IMR-90 (cell line): Measurements from ENCODE around the gene ZNFX1.

Experiments
- CTCF ChIP-seq: conservative IDR thresholded peaks from 2 replicates; pipeline ENCODE4 v1.5.1; 2012; ENCODE audit warnings: mild to moderate bottlenecking, low read depth, low read length, improper control_type of control experiment
- ELK1 ChIP-seq: fragments of 150-350 bp; IDR thresholded peaks from 2 replicates; pipeline ENCODE4 v1.6.1; 2016; ENCODE audit warnings: low read depth, mild to moderate bottlenecking, low read length, moderate library complexity, borderline replicate concordance
- POLR2A ChIP-seq: IDR thresholded peaks from 2 replicates; pipeline ENCODE4 v1.6.1; 2012; ENCODE audit warnings: mild to moderate bottlenecking, low read depth, low read length
- RAD21 ChIP-seq: IDR thresholded peaks from 2 replicates; pipeline ENCODE4 v1.6.1; 2012; ENCODE audit warnings: low read length, improper control_type of control experiment
- SMC3 ChIP-seq: fragments of 150-350 bp; IDR thresholded peaks from 2 replicates; pipeline ENCODE4 v1.6.1; 2016; ENCODE audit warnings: low read depth, mild to moderate bottlenecking, antibody characterized with exemption, low read length, moderate library complexity

GRCh38 chr20:49281059-49281912 is 3.4 kb upstream of the ZNFX1 start:
- TF ChIP-seq CTCF (no peak), SMC3 (no peak), POLR2A (no peak), ELK1 (no peak), RAD21 (no peak)
